ENCODE measurements around the gene IMPDH1.

The IMPDH1 gene

GRCh38 chr7:128357217-128357613 lies 52.6 kb downstream of the IMPDH1 start:
- no peak for DNase-seq

- no peak for DNase-seq
Measured at GRCh38 chr7:128356546-128357216, 53.1 kb downstream of the IMPDH1 start.

DNA sequence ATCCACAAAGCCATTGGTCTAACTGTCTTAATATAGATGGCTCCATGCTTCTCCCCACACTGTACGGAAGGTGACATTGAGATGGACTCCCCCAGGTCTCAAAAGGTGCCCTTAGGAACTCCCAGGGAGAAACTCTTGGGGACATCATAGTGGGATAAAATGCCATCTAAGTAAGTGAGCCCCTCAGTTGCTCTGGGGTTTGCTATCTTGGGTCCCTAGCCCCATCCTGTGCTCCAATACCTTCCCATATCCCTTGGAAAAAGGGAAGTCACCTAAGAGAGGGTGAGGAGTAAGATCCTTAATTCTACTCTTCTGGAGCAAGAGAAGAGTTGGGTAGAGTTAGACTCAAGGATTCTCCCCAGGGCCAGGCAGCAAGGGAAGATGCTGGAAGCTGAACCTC lies 56.2 kb downstream of the IMPDH1 start:
- DNase-seq, result no peak

DNA sequence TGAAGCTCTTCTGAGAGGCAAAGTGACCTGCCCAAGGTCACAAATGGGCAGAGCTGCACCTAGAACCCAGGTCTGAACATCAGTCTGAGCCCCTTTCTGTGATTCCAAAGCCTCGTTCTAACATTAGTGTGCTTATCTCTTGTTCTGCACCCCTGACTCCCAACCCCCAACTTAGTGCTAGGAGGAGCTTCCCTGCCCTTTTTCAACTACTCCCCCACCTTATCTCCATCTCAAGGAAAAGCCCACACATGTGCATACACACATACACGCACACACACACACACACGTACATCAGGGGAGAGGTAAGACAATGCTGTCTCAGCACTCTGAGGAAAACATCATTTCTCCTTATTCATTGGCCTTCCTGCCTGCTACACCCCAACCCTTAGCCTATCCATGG lies 56.6 kb downstream of the IMPDH1 start:
- no peak for DNase-seq

GRCh38 chr7:128352636-128353035 lies 57.1 kb downstream of the IMPDH1 start:
- no peak for DNase-seq

DNA sequence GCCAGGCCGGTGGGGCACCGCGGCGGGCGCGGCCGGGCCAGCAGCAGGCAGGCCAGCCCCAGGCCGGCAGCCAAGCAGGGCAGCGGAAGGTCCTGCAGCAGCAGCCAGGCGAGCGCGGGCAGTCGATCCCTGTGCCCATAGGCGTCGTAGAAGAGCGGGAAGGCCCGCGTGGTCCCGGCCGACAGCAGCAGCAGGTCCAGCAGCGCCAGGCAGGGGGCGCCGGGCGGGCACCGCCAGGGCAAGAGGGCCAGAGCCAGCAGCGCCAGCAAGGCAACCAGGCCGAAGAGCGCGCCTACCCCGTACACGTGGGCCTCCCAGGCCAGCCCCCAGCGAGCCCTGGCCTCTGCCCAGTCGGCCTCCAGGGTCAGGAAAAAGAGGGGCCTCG lies 57.6 kb downstream of the IMPDH1 start:
- no peak for DNase-seq

GRCh38 chr7:128351296-128352152 lies 58.3 kb downstream of the IMPDH1 start:
- DNase-seq, result no peak

- DNase-seq, result no peak
Measured at GRCh38 chr7:128350708-128351295, 59.0 kb downstream of the IMPDH1 start.

- DNase-seq, result no peak
Measured at GRCh38 chr7:128349466-128349825, 60.3 kb downstream of the IMPDH1 start.

DNA sequence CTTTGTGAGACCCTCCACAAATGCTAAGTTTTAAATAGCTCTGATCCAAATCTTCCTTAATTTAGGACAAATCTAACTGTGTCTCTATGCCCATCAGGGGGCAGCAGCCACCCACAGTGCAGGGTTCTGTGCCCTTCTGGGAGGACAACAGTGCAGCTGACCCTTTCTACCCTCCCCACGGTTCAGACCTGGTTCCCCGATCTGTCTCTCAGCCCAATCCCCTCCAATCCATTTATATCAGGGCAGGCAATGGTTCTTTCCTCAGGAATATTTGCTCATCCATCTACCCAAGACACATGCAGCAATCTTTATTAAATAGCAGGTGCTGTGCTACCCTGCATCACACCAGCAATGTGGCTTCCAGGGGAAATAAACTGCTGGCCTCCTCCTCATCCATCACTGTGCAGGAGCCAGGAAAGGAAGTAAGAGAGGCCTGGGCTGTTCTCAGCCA lies 62.1 kb downstream of the IMPDH1 start:
- no peak for DNase-seq

DNA sequence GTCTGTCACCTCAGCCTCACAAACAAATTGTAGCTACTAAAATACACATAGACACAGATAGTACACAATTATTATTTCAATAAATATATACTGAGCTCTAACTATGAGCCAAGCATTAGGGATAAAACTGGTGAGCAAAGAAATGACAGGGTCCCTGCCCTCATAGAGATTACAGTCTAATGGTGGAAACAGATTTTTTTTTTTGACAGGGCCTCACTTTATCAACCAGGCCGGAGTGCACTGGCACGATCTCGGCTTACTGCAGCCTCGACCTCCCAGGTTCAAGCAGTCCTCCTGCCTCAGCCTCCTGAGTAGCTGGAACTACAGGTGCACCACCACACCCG lies 65.4 kb downstream of the IMPDH1 start:
- DNase-seq, result no peak

DNA sequence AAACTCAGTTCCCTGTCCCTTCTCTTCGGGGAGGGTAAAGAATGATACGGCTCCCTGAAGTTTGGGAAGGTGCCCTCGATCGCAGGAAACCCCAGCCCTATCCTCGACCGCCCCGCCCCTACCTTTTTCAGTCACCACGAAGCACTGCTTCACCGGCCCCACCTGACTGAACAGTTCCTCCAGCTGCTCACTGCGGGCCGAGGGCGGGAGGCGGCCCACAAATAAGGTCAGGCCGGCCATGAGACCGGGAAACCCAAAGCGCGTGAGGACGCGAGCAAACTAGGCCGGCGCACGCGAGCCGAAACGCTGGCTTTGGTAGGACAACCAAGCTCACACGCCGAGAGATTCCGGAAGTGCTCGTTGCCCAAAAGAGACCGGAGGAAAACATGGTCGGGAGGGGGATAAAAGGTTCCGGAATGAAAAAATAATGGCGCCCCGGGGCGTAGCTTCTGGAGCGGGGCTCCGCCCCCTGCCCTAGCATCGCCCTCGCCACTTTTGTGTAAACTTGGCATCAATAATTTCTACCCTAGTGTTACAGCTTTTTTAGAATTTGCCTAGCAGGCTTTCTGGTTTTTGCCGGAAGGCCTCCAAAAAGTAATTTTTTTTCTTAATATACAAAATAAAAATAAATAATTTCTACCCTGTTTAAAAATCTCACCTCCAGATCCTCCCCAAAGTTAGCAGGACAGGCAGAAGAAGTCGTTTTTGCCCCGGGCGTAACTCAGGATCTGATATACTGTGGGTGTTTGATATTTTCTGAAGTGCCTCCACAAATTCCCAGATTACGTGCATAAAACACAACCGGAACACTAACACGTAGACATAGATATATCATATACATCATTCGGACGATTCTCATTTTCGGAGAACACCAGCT lies 66.0 kb downstream of the IMPDH1 start, which contains the start of gene RBM28:
TSS of gene RBM28 (minus strand) at position 355 of the 877 bp plus-strand sequence. CDS start at position 240, 115 bp downstream.
- DNase-seq, result peak; percentile 60

All from SIG-M5 (cell line).